CD4-positive, alpha-beta T cell treated with Interleukin-6 at 100 ng/mL for 8 hours (primary cell): ENCODE results near the gene STH.
"Not testable (repeated sequence)": the region's sequence is repeated elsewhere in the genome, so short reads cannot be mapped to it uniquely, and the experiment has no call there.

Source experiments
- DNase-seq: peaks from one replicate; pipeline ENCODE4 v3.0.0-alpha.2; 2020; ENCODE audit warnings: mixed read lengths, low spot score

STH gene

GRCh38 chr17:45986056-45986455, 13.0 kb upstream of the STH start:
- no peak for DNase-seq

GRCh38 chr17:45987706-45988105, 11.3 kb upstream of the STH start:
- DNase-seq = no peak

- no peak for DNase-seq
Measured at GRCh38 chr17:45989759-45990158, 9.3 kb upstream of the STH start.

GRCh38 chr17:45990886-45991285, 8.2 kb upstream of the STH start:
- DNase-seq = no peak

- DNase-seq = no peak
Measured at GRCh38 chr17:45991341-45991740, 7.7 kb upstream of the STH start.

GRCh38 chr17:45992175-45992574, 6.9 kb upstream of the STH start:
- DNase-seq = no peak

- no peak for DNase-seq
Measured at GRCh38 chr17:45992904-45993303, 6.1 kb upstream of the STH start.

GRCh38 chr17:45993962-45994627, 5.0 kb upstream of the STH start:
- no peak for DNase-seq

GRCh38 chr17:45994987-45995386, 4.1 kb upstream of the STH start:
- no peak for DNase-seq

GRCh38 chr17:45995627-45996270, 3.3 kb upstream of the STH start:
- no peak for DNase-seq

GRCh38 chr17:45996282-45996937, 2.6 kb upstream of the STH start:
- no peak for DNase-seq

GRCh38 chr17:45997166-45997565, 1.9 kb upstream of the STH start:
- no peak for DNase-seq

- DNase-seq = no peak
Measured at GRCh38 chr17:45997624-45998023, 1.4 kb upstream of the STH start.

GRCh38 chr17:45999900-46000290, 845 bp downstream of the STH start:
- DNase-seq = no peak

GRCh38 chr17:46000292-46000691, 1.2 kb downstream of the STH start:
- no peak for DNase-seq

- no peak for DNase-seq
Measured at GRCh38 chr17:46000757-46001156, 1.7 kb downstream of the STH start.

- DNase-seq = no peak
Measured at GRCh38 chr17:46001390-46002310, 2.6 kb downstream of the STH start.

- peak; percentile 71 for DNase-seq
Measured at GRCh38 chr17:46002311-46002972, 3.4 kb downstream of the STH start.

- DNase-seq = no peak
Measured at GRCh38 chr17:46002973-46003316, 3.9 kb downstream of the STH start.

GRCh38 chr17:46003907-46004748, 5.1 kb downstream of the STH start:
- no peak for DNase-seq

- not testable (repeated sequence) for DNase-seq
Measured at GRCh38 chr17:46006082-46006481, 7.0 kb downstream of the STH start.
